ENCODE results near the gene TSPYL6. TPM values are rescaled to one million over a fixed set of nuclear protein-coding genes. Genes with fewer than 3 reads are reported as not detected.

Gene TSPYL6
- total and polyA plus RNA-seq, 2 of the 8 experiments (the other 6 are each of a cell fraction or from before 2014, with no cell fraction given) = not detected

Other genes with a start within 250 kb of the TSPYL6 start
- gene ACYP2, start 140.6 kb downstream of the TSPYL6 start, total RNA-seq (2021; fragmentation: NEBNext Ultra II Directional; extraction: Animal tissue kit (Norgen Biotek cat#: 25700)) = 3.4 and 4.4 TPM in 2 replicates
- gene ACYP2, start 140.6 kb downstream of the TSPYL6 start, polyA plus RNA-seq (2011; rRNA removed) = 3.4 and 3.7 TPM in 2 replicates
- 174 and 180 TPM in 2 replicates for gene SPTBN1, start 200.1 kb upstream of the TSPYL6 start, total RNA-seq (2021; fragmentation: NEBNext Ultra II Directional; extraction: Animal tissue kit (Norgen Biotek cat#: 25700))
- gene SPTBN1, start 200.1 kb upstream of the TSPYL6 start, polyA plus RNA-seq (2011; rRNA removed) = 30.7 and 31.8 TPM in 2 replicates

All from H1 (cell line).